Activated T-cell treated with anti-CD3 and anti-CD28 coated beads, Interleukin-2, amount 50 U/mL, for 72 hours (primary cell): ENCODE data around the gene C5. TPM values are rescaled to one million over a fixed set of nuclear protein-coding genes. Genes with fewer than 3 reads are reported as not detected.

ENCODE experiments used
- ATAC-seq, 2 donors: fragments of 150-1000 bp; cut with Tn5 transposase; replicated peaks in 1 of 2; 2 replicates each; pipeline ENCODE4 v1.10.0; 2021; ENCODE audit warnings: moderate library complexity in 2 of 2, mild to moderate bottlenecking in 1 of 2
- DNase-seq, 2 donors: peaks; one replicate each; pipeline ENCODE4 v3.0.0; 2021 to 2022; ENCODE audit warnings: mixed read lengths in 1 of 2
- H3K27ac Mint-ChIP-seq: one replicate; pipeline ENCODE4 v1.8.0; 2022; ENCODE audit warnings: mild to moderate bottlenecking, moderate library complexity, mixed read lengths
- H3K27me3 Mint-ChIP-seq: one replicate; pipeline ENCODE4 v1.8.0; 2022; ENCODE audit warnings: low read depth, mixed read lengths
- H3K36me3 Mint-ChIP-seq, 2 donors: one replicate each; pipeline ENCODE4 v1.8.0; 2022; ENCODE audit warnings: mixed read lengths in 2 of 2, mild to moderate bottlenecking in 1 of 2; ENCODE audit not compliant: insufficient read depth in 2 of 2
- H3K4me1 Mint-ChIP-seq: one replicate; pipeline ENCODE4 v1.8.0; 2022; ENCODE audit warnings: low read depth, mixed read lengths
- H3K4me3 Mint-ChIP-seq, 2 donors: one replicate each; pipeline ENCODE4 v1.8.0; 2022; ENCODE audit warnings: mild to moderate bottlenecking in 2 of 2, mixed read lengths in 2 of 2, moderate library complexity in 2 of 2
- H3K9me3 Mint-ChIP-seq, 2 donors: one replicate each; pipeline ENCODE4 v1.8.0; 2022; ENCODE audit warnings: mixed read lengths in 2 of 2
- total RNA-seq, 2 donors: library from RNA; stranded (reverse); gene quantifications; one replicate each; pipeline ENCODE4 v1.2.3, GENCODE V29; 2022

C5 gene
- total RNA-seq, 2 donors from 2014 or later, result 1.9 to 3.5 TPM

DNA sequence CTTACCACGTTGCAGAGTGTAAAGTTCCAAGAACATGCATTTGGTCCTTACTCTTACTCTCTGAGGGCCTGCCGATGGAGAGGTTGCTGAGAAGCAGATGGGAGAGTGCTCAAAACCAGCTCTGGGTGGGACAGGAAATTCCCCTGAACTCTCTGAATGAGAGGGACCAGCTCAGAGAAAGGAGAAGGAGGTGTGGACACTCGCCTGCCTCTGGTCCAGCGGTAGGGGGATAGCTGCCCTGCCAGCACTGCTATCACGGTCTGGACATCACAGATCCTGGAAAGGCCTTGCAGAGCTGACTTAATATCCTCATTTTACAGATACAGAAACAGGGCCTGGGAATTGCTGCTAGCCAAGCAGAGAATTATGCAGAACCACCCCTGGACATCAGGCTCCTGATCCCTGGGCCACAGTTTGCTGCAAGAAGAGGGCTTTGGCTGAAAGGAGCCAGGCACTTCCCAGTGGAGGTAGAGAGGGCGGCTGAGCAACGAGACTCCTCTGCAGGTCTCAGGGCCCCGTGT is 128.4 kb downstream of the C5 start:
- DNase-seq (peak in 1 of 2 donors; percentile 46), ATAC-seq (peak in 1 of 2 donors; percentile 8)
- no peaks in the 10 kb centered on the region for H3K9me3 Mint-ChIP-seq
- no peaks in the 10 kb centered on the region for H3K27me3 Mint-ChIP-seq
- H3K27ac Mint-ChIP-seq, result peak overlapping the region; percentile 92
- peaks cover 93% of the 10 kb centered on the region for H3K4me1 Mint-ChIP-seq
- peaks cover 53 to 72% of the 10 kb centered on the region in 2 donors for H3K36me3 Mint-ChIP-seq
- peak overlapping the region; percentile 85 to 90 for H3K4me3 Mint-ChIP-seq

DNA sequence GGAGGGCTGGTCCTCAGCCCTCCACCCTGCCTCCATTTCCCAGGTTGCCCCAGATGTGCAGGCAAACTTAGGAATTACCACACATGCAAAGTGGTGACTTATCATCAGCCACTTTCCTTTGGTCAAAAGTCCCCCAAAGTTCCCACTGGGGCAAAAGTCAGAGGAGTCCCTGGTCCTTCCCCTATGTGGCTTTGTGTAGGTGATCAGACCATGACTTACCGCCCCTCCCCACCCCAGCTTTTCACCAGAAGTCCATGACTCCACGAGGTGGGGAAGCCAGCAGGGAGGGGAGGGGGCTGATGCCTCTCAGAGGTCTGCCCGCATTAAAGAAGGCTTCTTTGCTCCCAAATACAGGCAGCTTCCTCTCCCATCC is 129.3 kb downstream of the C5 start:
- H3K36me3 Mint-ChIP-seq, result peaks cover 53 to 78% of the 10 kb centered on the region in 2 donors

DNA sequence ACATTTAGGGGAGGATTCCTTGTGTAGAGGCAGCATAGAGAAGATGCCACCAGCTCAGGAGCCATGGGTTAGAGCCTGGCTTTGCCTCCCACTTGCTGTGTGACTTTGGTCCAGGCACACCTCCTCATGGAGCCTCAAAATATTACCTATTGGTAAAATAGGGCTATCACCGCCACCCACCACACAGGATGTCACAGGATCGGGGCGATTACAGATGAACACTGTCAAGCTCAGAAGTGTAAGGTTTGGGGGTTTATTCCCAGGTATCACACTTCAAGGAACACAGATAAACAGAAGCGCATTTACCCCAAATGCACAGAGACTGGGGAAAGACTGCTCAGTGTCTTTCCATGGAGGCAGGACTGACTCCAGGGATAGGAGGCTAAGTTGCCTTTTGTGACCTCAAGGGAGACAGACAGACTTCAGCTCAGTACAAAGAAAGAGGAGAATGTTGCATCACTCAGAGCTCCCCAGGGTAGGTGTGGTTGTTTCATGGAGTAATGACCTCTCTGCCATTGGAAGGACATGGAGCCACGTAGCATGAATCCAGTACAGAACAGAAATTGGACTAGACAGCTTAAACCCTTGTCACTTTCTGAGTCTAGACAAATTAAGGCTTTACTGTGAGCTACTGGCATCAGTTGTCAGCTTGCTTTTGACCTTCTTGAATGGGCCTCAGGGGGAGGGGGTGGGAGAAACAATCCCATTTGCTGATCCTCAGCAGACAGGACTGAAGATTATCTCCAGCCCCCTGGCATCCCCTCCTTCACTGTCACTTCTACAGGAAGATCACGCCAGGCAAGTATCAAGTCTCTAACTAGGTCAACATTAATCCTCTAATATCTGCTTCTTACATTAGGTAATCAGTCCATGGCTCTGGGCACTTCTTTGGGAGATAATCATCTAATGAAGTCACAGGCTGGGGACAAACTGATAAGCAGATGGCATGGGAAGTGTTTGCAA is 130.0 kb downstream of the C5 start:
- peak overlapping the region; percentile 92 for H3K27ac Mint-ChIP-seq
- no peaks in the 10 kb centered on the region for H3K9me3 Mint-ChIP-seq
- peaks cover 92% of the 10 kb centered on the region for H3K4me1 Mint-ChIP-seq
- no peaks in the 10 kb centered on the region for H3K27me3 Mint-ChIP-seq
- H3K4me3 Mint-ChIP-seq, result peak overlapping the region; percentile 85 to 90
- ATAC-seq (no peak), DNase-seq (no peak)
- peaks cover 53 to 73% of the 10 kb centered on the region in 2 donors for H3K36me3 Mint-ChIP-seq

More for the DNA sequence above, 129.3 kb downstream of the C5 start:
- H3K4me1 Mint-ChIP-seq, result peaks cover 93% of the 10 kb centered on the region
- ATAC-seq (peak; percentile 18 to 26), DNase-seq (peak in 1 of 2 donors; percentile 51)
- H3K4me3 Mint-ChIP-seq, result peak overlapping the region; percentile 85 to 90
- H3K27ac Mint-ChIP-seq, result peak overlapping the region; percentile 92
- no peaks in the 10 kb centered on the region for H3K27me3 Mint-ChIP-seq
- H3K9me3 Mint-ChIP-seq, result no peaks in the 10 kb centered on the region

DNA sequence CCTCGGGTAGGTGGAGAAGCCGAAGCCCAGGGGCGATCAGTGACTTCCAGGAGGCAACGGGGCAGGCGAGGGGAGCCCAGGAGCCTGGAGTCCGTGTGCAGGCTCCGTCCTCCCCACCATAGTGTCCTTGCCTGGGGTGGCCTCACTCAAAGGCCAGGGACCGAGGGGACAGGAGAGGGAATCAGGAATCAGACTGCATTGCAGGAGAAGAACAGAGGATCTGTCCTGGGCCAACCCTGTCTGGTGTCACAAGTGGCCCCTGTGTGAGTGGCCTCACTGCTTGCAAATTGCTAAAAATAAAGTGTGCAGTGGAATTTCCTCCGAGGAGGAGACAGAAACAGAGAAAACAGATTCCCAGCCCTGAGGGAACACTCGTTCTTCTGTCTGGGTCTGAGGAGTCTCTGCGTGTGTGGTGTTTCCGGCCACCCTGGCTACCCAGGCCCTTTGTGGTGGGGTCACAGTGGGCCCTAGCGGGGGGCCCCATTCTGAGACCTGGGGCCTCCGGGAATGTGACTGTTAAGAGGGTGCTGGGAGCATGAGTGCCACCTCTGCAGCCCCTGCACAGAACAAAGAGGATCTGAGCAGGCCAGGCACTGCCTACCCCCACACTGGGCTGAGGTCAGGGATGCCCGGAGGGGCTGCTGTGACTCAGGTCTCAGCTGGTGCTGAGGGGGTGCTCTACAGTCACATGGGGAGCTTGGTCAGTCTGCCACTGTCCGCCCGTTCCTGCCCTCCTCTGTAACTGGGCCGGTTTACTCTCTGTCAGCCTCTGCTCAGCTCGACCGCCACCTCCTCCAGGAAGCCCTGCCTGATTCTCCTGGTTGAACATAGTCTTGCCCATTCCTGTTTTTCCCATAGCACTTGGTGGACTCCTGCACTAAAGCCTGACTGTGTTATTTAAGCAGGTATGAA is 130.9 kb downstream of the C5 start:
- DNase-seq, result no peak
- H3K36me3 Mint-ChIP-seq, result peaks cover 51 to 73% of the 10 kb centered on the region in 2 donors
- peaks cover 95% of the 10 kb centered on the region for H3K4me1 Mint-ChIP-seq
- peak overlapping the region; percentile 85 to 90 for H3K4me3 Mint-ChIP-seq
- ATAC-seq, result peak in 1 of 2 donors; percentile 6
- H3K9me3 Mint-ChIP-seq, result no peaks in the 10 kb centered on the region
- no peaks in the 10 kb centered on the region for H3K27me3 Mint-ChIP-seq
- H3K27ac Mint-ChIP-seq, result peak overlapping the region; percentile 92

DNA sequence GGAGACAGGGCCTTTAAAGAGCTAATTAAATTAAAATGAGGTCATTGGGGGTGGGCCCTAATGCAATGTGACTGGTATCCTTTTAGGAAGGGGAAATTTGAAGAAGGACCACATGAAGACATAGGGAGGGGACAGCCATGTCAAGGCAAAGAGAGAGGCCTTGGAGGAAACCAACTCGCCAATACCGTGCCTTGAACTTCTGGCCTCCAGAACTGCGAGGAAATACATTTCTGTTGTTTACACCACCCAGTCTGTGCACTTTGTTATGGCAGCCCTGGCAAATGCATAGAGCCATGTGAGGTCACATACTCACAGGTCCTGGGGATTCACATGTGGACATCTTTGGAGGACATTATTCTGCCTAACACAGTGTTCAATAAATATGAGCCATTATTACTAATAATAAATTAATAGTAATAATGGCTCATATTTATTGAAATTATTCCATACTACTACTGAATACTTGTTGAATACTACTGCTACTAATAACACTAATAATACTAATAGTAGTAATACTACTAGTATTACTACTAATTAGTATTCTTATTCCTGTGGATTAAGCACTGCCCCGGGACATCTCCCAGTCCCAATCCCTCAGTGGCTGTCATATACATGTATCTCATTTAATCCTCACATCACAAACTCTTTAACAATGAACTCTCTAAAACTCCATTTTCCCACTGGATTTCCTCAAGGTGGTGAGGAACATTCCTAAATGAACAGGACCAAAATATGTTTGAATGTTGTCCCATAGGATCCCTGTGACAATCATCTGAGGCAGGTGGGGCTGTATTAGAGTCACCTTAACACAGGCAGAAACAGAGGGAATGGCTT is 131.9 kb downstream of the C5 start:
- Mint-ChIP-seq H3K4me3 (peak overlapping the region; percentile 85 to 90), H3K36me3 (peaks cover 47 to 72% of the 10 kb centered on the region in 2 donors), H3K9me3 (no peaks in the 10 kb centered on the region), H3K27ac (peak overlapping the region; percentile 98), H3K27me3 (no peaks in the 10 kb centered on the region), H3K4me1 (peaks cover 95% of the 10 kb centered on the region)
- ATAC-seq (no peak), DNase-seq (no peak)

DNA sequence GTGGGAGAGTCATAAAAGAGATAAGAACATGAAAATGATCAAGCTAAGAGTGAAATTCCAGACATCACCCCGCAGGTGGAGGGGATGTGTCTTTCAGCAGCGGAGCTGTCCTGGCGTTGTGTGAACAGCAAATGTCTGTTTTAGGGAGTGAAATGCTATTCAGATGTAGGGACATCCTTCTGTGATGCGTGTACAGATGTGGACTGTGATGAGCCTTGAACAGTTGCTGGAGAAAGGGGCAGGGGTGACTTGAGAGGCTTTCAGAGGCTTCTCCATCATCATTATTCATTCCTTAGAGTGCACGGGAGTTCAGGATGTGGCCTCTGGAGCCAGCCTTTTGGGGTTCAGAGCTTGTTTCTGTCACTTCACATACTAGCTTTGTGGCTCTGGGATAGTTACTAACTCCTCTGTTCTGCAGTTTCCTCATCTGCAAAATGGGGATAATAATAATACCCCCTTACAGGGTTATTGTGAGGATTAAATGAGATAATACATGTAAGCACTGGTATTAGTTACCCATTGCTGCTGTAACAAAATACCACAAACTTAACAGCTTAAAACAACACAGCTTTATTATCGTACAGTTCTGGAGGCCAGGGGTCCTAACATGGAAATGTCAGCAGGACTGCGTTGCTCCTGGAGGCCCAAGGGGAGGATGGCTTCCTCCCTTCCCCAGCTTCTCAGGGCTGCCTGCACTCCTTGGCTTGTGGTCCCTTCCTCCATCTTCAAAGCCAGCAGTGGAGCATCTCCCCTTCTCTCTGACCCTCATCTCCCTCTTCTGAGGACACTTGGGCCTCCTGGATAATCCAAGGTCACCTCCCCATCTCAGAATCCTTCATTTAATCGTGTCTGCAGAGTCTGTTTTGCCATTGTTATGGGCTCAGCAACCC is 132.8 kb downstream of the C5 start:
- no peak for ATAC-seq
- H3K4me1 Mint-ChIP-seq, result peaks cover 95% of the 10 kb centered on the region
- H3K9me3 Mint-ChIP-seq, result no peaks in the 10 kb centered on the region
- peaks cover 51 to 71% of the 10 kb centered on the region in 2 donors for H3K36me3 Mint-ChIP-seq
- H3K4me3 Mint-ChIP-seq, result peak overlapping the region; percentile 71 to 79
- no peaks in the 10 kb centered on the region for H3K27me3 Mint-ChIP-seq
- peak overlapping the region; percentile 98 for H3K27ac Mint-ChIP-seq
- no peak for DNase-seq

DNA sequence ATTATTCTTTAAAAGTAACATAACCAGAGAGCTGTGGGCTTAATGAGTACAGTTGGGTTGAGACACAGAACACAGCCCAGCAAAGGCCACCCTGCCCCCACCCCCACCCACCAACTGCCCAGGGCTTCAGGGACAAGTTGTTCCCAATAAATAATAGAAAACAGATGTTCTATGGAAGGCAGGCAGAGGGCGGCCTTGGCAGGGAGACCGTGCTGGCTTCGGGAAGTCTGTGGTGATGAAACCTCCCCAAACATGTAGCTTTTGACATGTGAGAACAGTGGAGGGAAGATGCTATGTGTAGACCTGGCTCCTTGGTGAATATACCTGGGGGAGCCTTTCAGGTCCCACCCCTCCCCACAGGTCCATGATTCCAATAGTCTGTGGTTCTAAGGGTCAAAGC is 133.5 kb downstream of the C5 start:
- DNase-seq, result no peak
- peaks cover 95% of the 10 kb centered on the region for H3K4me1 Mint-ChIP-seq
- H3K9me3 Mint-ChIP-seq, result no peaks in the 10 kb centered on the region
- no peaks in the 10 kb centered on the region for H3K27me3 Mint-ChIP-seq
- peaks cover 51 to 71% of the 10 kb centered on the region in 2 donors for H3K36me3 Mint-ChIP-seq
- H3K4me3 Mint-ChIP-seq, result peak overlapping the region; percentile 71 to 79
- no peak for ATAC-seq
- peak overlapping the region; percentile 98 for H3K27ac Mint-ChIP-seq

DNA sequence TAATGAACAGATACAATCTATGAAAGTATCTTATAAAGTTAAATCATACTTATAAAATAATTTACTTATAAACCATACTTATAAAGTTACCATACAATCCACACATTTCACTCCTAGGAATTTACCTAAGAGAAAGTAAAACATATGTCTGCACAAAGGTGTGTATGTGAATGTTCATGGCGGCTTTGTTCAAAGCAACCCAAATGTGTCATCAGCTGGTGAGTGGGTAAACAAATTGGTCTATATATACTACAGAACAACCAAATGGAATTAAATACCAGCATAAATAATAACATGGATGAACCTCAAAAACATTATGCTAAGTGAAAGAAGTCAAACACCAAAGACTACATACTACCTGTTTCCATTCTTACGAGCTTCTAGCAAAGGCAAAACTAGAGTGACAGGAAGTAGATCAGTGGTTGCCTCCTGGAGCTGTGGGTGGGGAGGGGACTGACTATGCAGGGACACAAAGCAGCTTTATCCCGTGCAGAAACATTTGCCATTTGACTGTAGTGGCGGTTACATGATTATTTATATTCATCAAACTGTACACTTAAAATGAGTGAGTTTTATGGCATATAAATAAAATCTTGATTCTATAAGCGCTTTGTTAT is 134.1 kb downstream of the C5 start:
- H3K4me3 Mint-ChIP-seq, result peak overlapping the region; percentile 71 to 79

DNA sequence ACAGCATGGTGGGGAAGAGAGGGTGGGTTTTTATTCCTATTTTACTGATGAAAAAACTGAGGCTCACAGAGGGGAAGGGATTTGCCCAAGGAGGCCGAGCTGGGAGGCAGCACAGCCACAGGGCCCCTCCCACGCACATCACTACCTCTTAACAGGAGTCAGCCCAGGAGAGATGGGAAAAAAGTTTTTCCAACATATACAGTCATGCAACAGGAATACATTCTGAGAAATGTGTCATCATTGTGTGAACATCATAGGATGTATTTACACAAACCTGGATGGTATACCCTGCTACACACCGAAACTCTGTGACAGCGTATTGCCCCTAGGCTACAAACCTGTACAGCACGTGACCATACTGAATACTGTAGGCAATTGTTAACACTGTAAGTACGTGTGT is 135.1 kb downstream of the C5 start:
- no peaks in the 10 kb centered on the region for H3K27me3 Mint-ChIP-seq
- H3K4me3 Mint-ChIP-seq, result peak overlapping the region in 1 of 2 donors; percentile 30
- peak overlapping the region; percentile 92 for H3K27ac Mint-ChIP-seq
- peaks cover 95% of the 10 kb centered on the region for H3K4me1 Mint-ChIP-seq
- DNase-seq (no peak), ATAC-seq (no peak)
- H3K9me3 Mint-ChIP-seq, result no peaks in the 10 kb centered on the region
- peaks cover 48 to 78% of the 10 kb centered on the region in 2 donors for H3K36me3 Mint-ChIP-seq

More for the DNA sequence above, 134.1 kb downstream of the C5 start:
- no peaks in the 10 kb centered on the region for H3K9me3 Mint-ChIP-seq
- DNase-seq, result peak; percentile 55 to 64
- peaks cover 52 to 72% of the 10 kb centered on the region in 2 donors for H3K36me3 Mint-ChIP-seq
- H3K4me1 Mint-ChIP-seq, result peaks cover 95% of the 10 kb centered on the region
- peak overlapping the region; percentile 98 for H3K27ac Mint-ChIP-seq
- peak; percentile 71 to 76 for ATAC-seq
- H3K27me3 Mint-ChIP-seq, result no peaks in the 10 kb centered on the region

DNA sequence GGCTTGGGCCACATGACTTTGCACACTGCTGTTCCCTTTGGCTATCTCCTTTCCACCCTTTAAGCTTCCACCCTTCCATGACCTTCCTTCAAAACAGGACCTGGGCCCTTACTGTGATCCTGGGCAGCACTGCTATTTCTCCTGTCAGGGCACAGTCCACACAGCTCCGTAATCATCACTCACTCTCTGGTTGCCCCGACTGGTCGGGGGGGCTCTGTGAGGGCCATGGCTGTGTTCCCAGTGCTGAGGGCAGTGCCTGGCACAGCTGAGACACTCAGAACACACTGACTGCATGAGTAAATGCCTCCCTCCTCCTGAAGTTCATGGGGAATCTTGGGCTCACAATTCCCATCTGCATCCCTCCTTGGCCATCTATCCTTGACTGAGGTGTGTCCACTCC is 135.7 kb downstream of the C5 start:
- Mint-ChIP-seq H3K27ac (peak overlapping the region; percentile 92), H3K36me3 (peaks cover 44 to 74% of the 10 kb centered on the region in 2 donors), H3K4me3 (peak overlapping the region; percentile 28 to 30), H3K4me1 (peaks cover 95% of the 10 kb centered on the region), H3K9me3 (no peaks in the 10 kb centered on the region), H3K27me3 (no peaks in the 10 kb centered on the region)
- ATAC-seq (no peak), DNase-seq (no peak)

DNA sequence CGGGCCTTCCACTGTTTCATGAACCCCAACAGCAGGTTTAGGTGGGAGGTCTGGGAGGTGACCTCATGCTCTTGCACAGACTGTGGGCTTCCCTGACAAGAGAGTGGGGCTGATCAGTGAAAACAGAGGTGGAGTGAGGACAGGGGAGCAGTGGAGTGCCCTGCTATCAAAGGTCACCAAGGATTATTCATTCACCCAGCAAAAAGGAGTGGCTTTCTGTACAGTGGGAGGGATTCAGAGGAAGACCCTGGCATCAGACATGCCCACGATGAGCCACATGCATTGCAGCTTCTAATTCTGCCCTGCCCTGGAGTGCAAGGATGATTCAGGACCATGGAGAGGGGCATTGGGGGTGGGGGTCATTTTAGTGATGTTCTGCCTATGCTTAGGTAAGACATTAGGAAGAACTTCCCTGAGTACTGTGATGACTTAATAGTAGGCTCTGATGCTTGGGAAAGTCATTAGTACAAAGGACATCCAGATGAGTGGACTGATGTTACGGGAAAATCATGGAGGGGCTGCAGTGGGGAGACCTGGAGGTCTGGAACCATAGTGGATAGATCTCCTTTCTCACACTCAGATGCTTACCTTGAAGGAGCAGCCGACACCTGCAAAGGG is 136.3 kb downstream of the C5 start:
- H3K27me3 Mint-ChIP-seq, result no peaks in the 10 kb centered on the region
- H3K4me1 Mint-ChIP-seq, result peaks cover 95% of the 10 kb centered on the region
- peak overlapping the region; percentile 26 for H3K27ac Mint-ChIP-seq
- peaks cover 47 to 74% of the 10 kb centered on the region in 2 donors for H3K36me3 Mint-ChIP-seq
- H3K4me3 Mint-ChIP-seq, result peak overlapping the region in 1 of 2 donors; percentile 10
- H3K9me3 Mint-ChIP-seq, result no peaks in the 10 kb centered on the region
- DNase-seq (no peak), ATAC-seq (no peak)
